CD4-positive, alpha-beta T cell treated with Interleukin-2 at 100 ng/mL for 4 hours (primary cell): ENCODE data around the gene MCM3AP.
"Not testable (repeated sequence)": the region's sequence is repeated elsewhere in the genome, so short reads cannot be mapped to it uniquely, and the experiment has no call there.

Source experiments
- DNase-seq: peaks from one replicate; pipeline ENCODE4 v3.0.0-alpha.2; 2020; ENCODE audit warnings: low spot score

MCM3AP gene

DNA sequence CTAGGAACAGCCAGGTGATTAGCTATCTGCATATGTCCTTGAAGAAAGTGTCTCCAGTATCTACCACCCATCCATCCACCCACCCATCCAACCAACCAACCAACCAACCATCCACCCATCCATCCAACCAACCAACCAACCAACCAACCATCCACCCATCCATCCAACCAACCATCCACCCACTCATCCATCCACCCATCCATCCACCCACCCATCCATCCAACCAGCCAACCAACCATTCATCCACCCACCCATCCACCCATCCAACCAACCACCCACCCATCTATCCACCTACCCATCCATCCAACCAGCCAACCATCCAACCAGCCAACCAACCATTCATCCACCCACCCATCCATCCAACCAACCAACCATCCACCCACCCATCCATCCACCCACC lies 26.2 kb upstream of the MCM3AP start:
- DNase-seq, result no peak

DNA sequence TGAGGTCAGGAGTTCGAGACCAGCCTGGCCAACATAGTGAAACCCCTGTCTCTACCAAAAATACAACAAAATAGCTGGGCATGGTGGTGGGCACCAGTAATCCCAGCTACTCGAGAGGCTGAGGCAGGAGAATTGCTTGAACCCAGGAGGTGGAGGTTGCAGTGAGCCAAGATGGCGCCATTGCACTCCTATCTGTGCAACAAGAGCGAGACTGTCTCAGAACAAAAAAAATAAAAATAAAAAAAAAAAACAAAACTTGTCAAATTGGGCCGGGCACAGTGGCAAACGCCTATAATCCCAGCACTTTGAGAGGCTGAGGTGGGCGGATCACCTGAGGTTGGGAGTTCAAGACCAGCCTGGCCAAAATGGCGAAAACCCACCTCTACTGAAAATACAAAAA lies 24.8 kb upstream of the MCM3AP start:
- DNase-seq, result not testable (repeated sequence)

DNA sequence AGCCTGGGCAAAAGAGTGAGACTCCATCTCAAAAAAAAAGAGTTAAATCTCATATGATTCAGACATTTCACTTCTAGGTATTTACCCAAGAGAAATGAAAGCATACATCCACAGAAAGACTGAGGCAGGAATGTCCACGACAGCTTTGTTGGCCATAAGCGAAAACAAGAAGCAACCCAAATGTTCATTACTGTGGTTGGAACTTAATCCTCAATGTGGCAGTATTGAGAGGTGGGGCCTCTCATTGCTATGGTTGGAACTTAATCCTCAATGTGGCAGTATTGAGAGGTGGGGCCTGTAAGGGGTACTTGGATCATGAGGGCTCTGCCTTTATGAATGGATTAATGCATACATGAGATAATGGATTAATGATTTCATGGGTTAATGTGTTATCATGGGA lies 23.0 kb upstream of the MCM3AP start:
- DNase-seq, result no peak

DNA sequence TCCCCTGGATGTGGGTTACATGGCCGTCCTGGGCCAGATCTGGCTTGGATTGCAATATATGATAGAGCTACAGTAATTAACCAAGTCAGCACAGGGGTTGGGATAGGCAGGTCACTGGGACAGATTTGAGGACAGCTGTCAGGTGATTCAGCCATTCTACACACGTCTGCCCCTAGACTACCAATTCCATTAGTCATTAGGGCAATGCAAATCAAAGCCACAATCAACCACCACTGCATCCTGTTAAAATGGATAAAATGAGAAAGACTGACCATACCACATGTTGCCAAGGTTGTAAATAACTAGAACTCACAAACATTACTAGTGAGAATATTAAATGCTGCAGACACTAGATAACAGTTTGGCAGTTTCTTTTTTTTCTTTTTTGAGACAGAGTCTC lies 22.2 kb upstream of the MCM3AP start:
- no peak for DNase-seq

DNA sequence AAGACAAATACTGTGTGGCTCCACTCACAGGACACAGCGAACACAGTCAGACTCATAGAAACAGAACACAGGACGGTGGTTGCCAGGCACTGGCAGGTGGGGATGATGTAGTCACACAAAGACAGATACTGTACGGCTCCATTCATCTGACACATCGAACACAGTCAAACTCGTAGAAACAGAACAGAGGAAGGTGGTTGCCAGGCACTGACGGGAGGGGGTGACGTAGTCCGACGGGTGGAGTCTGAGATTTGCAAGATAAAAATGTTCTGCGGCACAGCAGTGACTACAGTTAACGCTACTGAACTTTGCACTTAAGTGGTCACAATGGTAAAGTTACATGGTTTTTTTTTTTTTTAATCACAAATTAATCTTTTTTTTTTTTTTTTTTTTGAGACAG lies 19.5 kb upstream of the MCM3AP start:
- DNase-seq, result no peak

DNA sequence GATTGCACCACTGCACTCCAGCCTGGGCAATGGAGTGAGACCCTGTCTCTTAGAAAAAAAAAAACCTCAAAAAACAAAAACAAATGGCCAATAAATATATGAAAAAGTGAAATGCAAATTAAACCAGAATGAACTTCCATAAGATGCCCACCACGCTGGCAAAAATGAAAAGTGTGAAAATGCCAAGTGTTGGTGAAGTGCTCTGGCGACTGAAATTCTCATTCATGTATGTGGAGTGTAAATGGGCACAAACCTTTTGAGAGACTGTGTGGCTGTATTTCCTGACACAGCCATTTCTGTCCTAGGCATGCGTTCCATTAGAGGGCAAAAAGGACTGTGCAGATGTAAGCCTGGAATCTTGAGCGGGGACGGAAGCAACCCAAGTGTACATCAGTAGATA lies 19.0 kb upstream of the MCM3AP start:
- DNase-seq, result no peak

DNA sequence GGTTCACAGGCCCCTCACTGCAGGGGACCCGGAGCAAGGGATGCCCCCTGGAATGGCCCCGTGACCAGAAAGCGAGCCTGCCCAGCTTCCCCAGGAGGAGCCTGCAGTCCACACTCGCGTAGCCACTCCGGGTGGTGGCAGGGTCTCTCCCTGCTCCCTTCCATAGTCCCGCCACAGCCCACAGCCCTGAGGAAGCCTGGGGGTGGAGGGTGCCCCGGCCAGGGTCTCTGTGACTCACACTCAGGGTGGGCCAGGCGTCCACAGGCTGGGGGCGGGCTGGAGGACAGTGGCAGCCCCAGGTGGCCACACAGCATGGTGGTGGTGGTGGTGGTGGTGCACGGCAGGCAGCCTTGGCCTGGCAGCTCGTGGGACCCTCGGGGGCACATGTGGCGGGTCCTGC lies 16.3 kb upstream of the MCM3AP start:
- DNase-seq, result no peak

DNA sequence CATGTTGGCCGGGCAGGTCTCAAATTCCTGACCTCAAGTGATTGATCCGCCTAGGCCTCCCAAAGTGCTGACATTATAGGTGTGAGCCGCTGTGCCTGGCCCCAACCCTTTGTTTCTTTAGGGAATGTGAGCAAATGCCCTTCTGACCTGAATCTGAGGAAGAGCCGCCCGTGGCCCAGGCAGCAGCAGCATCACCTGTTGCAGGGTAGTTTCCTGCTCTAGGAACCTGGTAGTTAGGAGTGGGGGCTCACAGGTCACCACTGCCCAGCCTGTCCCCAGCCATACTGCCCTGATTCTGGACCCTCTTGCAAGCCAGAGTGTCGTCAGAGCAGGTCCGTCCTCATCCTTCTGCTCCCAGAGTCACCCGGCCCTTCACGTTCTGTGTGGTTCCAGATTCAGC lies 13.8 kb upstream of the MCM3AP start:
- DNase-seq, result no peak

DNA sequence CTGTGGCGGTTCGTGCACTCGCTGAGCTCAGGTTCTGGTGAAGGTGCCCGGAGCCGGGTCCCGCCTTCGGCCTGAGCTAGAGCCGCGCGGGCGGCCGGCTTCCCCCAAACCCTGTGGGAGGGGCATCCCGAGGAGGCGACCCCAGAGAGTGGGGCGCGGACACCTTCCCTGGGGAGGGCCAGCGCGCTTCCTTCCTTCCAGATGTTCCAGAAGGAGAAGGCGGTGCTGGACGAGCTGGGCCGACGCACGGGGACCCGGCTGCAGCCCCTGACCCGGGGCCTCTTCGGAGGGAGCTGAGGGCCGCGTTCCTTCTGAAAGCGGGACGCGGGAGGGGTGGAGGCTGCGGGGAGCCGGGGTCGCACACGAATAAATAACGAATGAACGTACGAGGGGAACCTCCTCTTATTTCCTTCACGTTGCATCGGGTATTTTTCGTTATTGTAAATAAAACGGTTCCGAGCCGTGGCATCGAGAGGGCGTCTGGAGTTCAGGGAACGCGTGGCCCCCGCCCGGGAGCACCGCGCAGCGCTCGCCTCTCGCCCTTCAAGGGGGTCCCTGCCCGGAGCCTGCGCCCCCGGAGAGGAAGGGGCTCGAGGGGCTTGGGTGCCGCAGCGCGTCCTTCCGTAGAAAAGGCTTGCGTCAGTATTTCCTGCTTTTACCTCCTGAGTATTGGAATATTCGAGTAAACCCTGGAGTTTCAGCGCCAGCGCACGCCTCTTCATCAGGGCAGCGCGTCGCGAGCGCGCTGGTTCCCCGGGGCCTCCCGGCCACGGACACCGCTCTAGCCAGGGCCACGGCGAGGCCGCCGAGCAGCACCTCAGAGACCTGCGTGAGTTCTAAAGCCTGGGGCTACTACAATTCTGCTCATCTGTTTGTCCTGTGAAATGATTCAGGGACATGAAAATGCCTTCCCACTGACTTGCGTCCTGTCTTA lies 12.2 kb upstream of the MCM3AP start:
- no peak for DNase-seq

DNA sequence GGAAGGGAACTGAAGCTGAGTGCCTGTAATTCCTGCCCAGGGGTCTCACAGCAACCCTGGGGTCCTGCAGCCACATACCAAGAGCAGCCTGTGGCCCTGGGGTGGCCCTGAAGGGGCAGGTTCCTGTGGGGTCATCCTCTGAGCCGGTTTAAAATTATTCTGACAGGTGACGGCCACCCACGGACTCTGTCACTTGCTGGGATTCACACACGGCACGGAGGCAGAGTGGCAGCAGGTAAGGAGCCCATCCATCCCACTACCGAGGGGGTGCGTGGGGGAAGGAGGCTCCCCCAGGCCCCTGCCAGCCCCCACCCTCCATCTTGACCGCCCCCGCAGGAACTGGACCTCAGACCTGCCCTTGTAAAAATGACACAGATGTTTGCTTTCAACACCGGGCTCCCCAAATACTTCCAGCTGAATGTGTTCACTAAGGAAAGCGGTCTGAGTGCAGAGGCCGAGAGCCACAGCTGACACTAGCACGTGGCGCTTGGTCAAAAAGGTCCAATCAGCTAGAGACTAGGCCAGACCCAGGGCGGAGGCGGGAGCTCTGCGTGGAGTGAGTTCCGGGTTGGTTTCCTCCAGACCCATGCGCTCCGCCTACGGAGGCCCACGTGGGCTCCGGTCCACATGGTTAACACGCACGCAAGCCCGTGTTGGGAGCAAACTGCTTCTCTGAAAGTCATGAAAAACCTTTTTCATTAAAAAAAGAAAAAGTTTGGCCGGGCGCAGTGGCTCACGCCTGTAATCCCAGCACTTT lies 10.8 kb upstream of the MCM3AP start:
- peak; percentile 36 for DNase-seq

DNA sequence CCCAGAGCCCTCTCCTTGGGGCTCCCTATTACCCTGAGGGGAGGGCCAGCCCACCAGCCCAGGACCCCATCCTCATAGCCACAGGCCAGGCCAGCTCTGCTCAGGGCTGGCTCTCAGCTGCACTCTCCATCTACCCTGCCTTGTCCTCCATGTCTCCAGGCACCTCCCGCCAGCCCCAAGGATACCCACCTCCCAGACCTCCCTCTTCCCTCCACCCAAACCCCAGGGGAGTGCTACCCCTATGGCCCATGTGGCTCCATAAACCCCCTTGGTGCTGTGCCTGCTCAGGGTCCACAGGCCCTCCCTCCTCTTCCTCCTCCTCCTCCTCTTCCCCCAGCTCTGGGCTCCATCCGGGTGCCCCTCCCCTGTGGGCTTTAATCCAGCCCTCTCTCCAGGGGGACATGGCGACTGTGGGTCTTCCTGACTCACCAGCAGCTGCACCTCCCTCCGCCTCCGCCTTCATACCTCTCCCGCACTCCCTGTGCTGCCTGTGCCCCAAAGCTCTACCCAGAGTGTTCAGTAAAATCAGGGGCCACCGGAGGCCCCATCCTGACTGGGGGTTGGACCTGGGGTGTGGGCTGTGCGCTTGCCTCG lies 9.9 kb upstream of the MCM3AP start:
- DNase-seq, result no peak

DNA sequence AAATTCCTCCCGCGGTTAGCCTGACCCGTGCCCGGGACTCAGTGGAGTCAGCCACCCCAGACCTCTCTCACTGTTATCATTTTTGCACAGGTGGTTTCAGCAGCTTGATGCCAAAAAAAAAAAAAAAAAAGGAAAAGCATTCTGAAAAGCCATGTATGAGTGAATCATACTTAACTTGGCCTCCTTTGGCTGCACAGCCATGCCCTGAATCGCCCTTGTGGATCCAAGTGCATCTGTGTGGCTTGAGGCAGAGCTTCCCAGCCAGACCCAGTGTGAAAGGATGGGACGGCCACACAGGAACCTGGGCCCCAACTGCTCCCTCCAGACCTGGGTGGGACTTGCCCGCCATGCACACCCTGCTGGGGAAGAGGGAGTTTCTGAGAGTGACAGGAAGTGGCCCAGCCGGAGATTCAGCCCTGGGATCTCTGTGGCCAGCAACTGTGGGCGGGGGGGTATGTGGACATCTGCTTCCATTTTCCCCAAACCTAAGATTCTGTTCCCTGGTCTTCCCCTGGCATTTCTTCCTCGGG lies 9.3 kb upstream of the MCM3AP start:
- DNase-seq, result no peak

DNA sequence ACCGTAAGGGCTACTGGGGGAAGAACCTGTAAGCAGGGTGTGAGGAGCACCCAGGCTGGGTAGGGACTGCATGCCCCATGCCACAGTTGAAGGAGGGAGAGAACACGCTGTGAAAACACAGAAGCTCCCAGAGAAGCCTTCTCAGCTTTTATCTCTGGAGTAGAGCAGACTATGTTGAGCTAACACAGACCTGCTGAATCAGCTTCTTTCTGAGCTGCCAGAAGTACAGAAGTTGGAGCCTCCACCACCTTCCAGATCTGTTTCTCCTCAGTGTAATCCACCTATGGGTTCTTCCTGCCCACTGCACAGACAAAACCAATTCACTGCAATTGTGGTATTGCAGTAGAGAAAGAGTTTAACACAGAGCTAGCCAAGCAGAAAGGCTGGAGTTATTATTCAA lies 6.2 kb upstream of the MCM3AP start:
- DNase-seq, result no peak

DNA sequence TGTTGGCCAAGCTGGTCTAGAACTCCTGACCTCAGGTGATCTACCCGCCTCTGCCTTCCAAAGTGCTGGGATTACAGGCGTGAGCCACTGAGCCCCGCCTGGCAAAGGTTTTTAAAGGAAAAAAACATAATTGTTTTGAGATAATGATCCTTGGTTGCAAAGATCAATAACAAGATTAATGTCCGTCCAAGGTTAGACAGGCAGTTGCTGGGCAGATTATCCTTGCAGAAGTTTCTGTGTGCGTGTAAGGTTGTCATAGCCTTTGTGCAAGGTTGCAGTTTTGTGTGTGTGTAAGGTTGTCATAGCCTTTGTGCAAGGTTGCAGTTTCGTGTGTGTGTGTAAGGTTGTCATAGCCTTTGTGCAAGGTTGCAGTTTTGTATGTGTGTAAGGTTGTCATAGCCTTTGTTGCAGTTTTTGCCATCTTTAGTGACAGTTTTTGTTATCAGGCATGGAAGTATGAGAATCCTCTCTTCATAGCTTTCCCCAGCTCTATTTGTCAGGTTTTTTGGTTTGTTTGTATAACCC lies 4.3 kb upstream of the MCM3AP start:
- DNase-seq, result no peak

DNA sequence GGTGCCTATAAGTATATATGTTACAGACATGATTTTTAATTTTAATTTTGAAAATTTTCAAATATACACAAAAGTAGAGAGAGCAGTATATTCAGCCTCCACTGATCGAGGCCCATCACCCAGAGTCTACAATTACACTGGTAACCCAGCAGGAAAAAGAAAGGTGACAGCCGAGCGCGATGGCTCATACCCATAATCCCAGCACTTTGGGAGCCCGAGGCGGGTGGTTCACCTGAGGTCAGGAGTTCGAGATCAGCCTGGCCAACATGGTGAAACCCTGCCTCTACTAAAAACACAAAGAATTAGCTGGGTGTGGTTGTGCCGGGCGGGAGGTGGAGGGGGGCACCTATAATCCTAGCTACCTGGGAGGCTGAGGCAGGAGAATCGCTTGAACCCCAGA lies 2.1 kb upstream of the MCM3AP start:
- DNase-seq, result no peak

DNA sequence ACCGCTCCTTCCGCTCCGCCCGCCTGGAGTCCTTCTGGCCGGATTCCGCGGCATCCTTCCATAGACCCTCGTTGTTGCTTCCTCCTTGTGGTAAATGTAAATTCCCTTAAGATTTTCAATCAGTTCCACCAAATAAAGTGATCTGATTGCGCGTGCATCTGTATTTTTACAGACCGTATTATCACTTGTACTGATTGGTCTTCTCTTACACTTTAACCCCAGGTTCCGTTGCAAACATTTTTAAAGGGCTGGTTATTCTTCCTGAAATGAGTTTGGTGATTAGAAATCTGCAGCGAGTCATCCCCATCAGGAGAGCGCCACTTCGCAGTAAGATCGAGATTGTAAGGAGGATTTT lies 1.2 kb upstream of the MCM3AP start:
- no peak for DNase-seq

DNA sequence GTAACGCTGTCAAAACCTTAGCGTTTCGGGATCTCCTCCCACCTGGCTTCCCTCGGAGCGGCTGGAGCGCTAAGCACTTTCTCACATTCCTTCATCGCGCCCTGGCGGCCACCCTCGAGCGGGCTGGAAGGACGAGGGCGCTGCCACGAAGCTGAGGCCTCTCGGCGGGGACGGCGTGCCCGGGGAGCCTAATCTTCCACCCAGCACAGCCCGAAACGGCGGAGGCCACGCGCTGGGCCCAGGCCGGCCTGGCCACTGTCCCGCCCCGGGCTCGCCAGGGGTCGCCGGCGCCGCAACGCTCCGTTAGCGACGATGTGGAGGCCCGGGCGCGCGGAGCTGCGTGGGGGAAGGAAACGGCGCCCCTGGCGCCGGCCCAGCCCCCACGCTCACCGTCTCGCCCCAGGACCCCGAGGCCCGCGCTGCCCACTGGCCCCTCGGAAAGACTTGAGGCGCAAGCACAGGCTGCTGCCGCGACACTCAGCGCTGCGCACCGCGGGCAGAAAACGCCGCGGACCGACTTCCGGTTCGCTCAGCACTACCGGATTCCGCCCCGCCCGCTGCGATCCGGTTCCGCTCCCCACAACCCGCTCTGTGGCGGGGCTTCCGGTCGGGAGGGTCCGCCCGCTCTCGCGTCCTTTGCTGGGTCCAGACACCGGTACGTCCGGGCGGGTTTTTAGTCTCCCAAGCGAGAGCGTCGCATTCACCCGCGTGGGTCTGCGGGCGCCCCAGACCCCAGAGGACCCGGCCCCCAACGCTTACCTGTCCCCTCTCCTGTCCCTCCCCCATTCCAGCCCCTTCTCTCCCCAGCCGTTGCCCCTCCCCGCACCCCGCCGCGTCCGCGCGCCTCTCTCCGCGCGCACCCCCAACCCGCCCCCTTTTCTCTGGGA lies 593 bp upstream of the MCM3AP start, which contains the start of gene YBEY:
YBEY (plus strand) TSS at position 582 of the 887 bp plus-strand sequence. CDS start 572 bp downstream, outside the sequence.
- peak; percentile 84 for DNase-seq

DNA sequence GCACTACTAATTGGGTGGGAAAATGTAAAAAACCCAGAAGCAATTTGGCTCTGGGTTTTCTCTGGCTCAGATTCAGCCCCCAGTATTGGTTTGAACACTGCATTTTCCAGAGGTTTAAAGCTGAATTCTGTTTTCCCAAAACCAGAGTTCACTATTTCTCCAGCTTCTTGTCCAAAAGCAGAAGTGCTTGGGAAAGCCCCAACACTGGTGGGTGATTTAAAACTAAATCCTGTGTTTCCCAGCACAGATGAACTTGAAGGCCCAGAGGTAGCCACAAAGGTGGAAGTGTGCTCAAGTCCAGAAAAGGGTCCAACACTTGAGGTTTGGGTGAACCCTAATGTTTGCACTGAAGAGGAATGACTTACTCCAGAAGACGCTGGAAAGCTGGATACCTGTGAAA lies 678 bp downstream of the MCM3AP start:
- DNase-seq, result no peak

DNA sequence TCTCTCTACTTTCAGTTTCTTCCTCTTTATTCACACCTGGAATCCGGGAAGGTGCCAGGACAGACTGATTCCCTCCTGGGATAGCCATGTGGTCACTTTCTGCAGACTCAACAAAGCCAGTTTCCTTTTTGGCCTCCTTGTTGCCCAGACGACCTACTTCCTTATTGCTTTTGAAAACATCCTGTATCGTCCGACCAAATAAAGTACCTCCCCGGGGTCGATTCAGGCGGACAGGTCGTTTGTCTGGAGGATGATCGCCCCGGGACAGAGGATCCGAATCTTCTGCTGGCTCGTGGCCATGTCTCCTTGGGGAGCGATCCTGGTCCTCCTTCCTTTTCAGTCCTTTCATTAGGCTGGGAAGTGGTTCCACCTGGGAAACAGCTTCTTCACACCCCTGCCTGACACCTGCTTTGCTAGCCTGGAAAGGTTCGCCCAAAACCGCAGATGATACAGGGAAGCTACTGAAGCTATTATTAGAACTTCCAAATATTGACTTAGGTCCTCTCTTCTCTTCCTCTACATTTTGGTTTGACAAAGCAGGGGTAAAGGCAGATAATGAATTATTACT lies 1.2 kb downstream of the MCM3AP start:
- no peak for DNase-seq

DNA sequence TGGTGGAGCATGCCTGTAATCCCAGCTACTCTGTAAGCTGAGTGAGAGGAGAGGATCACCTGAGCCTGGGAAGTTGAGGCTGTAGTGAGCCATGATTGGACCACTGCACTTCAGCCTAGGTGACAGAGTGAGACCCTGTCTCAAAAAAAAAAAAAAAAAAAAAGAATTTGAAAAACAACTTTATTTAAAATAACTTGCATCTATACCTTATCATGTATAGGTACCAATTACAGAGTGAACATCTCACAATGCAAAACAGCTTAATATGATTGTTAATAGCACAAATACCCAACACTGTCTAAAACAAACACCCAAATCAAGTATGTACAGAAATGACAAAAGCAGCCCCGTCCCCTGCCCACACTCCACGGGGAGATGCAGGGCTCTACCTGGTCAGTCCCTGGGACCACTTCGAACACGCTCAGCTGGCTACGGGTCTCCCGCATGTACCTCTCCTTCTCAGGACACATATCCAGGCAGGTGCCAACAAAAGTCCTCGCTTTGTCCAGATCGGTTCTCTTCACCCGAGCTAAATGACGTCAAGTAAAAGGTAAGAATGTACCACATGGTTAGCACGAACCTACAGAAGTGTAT lies 10.5 kb downstream of the MCM3AP start:
- no peak for DNase-seq

DNA sequence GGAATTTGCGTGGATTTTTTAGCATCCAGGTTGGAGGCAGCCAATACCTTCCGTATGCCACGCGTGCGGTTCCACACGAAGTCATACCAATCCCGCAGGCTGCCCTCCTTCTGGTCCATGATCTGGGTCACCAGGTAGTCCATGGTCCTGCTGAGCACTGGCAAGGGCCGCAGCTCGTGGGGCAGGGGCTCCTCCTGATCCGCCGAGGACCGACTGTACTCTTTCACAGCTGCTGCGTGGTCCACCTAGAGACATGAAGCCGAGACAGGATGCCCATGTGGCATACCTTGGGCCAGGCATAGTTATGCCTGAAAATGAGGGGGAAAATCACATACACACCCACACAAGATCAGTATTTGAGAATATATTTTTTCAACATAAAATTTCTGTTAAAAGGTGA lies 12.1 kb downstream of the MCM3AP start:
- no peak for DNase-seq
